ENCODE data around the gene RNF111.

GRCh38 chr15:59087731-59088130 lies 100.3 kb downstream of the RNF111 start:
- TF ChIP-seq CTCF (conservative IDR thresholded peaks at IDR 0.05; ENCODE audit: low read length) (no peak), EZH2phosphoT487 (IDR thresholded peaks at IDR 0.05; ENCODE audit: borderline replicate concordance) (no peak)

All from Loucy (cell line).